Activated naive CD4-positive, alpha-beta T cell treated with anti-CD3 and anti-CD28 coated beads, Interleukin-2, amount 50 U/mL, for 16 hours (primary cell): ENCODE results near the gene STXBP5.

Experiments
- DNase-seq: peaks from one replicate; pipeline ENCODE4 v3.0.0-alpha.2; 2020

Gene STXBP5

DNA sequence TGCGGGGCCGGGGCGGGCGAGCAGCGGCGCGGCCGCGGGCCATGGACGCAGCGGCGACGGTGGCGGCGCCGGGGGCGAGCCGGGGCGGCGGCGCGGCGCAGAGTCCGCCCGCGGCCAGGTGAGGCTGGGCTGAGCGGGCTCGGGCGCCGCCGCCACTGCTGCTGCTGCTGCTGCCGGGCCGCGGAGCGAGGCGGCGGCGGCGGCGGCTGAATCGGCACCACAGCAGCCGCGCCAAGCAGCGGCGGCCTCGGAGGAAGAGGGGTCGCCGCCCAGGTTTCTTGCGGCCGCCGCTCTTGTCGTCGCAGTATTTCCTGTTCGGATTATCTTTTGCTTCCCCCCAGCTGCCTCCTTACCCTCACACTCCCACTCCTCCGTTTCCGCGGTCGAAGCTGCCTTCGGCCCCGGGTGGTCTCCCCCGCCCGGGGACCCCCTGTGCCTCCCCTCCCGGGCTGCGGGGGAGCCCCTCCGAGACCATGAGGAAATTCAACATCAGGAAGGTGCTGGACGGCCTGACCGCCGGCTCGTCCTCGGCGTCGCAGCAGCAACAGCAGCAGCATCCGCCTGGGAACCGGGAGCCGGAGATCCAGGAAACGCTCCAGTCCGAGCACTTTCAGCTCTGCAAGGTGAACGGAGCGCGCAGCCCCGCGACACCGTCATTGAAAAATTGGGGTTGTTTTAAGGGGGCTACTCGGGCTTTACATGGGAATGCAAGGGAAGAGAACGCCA lies at the start of gene STXBP5:
Gene STXBP5, plus strand, starts transcription at position 358 of the 726 bp plus-strand sequence. Its CDS starts 116 bp downstream, at position 474.
- peak; percentile 29 for DNase-seq

DNA sequence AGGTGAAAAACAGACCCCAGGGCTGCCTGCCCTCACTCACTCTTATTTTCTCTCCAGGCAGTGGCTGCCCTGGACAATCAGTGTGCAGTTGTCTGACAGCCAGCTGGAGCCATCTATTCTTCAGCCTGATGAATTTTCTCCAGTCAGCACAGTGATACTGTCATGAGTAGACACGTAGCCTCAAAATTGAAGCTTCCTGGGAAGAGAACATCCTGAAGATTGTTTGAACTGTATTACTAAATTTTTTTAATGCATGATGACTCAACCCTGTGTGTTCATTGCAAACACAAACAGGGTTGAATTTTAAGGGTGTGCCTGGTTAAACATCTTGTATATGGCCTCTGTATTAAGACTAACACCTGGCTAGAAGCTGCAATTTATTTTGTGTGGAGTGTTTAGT lies 49.8 kb upstream of the STXBP5 start:
- DNase-seq: no peak

DNA sequence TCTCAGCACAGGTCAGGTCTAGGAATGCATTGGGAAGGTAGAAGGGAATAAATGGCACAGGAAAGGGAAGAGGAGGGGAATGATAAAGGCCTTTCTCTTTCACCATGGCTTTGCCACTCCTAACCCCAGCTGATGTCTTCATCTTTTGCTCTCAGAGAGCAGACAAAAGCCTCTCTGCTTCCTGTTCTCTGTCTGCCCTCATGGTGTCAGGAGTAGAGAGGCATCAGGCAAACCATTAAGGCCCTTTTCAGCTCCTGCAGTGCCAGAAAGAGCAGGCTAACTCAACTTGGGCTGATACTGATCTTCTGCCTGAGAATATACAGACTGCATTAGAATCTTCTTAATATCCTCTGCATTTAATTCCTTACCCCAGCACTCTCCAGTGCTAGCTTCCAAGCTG lies 48.0 kb upstream of the STXBP5 start:
- DNase-seq: no peak

DNA sequence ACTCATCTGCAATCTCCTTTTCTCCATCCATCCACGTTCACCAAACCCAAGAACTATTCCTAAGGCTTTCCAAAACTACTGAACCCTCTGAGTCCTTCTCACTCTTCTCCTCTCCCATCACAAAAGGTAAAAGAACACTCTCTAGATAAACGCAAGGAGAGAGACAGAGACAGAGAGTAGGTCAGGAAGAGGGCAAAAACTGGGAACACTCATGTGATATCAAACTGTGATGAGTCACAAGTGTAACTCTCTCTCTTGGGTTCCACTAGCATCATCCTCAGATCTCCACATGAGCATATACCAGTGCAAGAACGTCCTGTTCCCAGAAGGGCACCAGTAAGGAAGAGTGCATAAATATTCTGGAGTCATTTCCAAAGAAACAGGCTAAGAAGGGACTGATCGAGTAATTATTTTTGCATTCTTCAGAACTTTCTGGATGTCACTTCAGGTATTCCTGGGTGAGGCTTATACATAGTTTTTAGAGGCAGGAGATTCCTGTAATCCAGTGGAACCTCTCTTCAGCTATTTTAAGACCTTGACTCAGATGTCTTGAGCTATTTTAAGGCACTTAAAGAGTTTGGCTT lies 47.3 kb upstream of the STXBP5 start:
- DNase-seq: no peak

DNA sequence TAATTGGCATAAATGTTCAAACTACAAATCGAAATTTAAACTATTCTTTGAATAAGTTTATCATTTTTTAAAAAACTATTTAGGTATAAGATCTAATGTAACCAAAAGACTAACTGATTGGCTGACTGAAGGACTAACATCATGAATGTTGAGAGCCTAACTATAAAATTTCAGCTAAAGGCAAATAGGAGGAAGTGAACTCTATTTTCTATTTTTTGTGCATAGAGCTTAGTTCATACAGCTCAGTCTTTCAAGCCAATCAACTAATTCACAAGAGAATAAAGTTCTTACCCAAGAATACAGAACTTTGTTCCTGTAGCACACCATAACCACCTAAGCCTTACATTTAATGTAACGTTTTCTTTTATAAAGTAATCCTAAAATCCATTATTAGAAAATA lies 46.3 kb upstream of the STXBP5 start:
- DNase-seq: no peak

DNA sequence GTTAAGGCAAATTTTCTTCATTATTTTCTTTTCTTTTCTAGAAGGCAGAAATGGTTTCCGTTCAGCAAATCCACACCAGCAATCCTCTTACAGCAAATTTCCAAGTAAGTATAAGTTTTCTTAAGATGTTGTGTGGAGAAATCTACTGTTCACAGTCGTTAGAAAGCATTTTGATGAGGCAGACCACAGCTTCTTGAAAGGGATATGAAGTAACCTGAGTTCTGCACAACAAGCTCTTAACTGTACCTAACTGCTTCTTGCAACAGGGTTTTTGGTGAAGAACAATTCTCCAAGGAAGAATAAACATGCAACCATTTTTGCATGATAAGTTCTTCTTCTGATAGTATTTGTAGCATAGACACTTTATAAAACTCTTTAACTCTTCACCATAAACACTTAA lies 45.3 kb upstream of the STXBP5 start:
- no peak for DNase-seq

DNA sequence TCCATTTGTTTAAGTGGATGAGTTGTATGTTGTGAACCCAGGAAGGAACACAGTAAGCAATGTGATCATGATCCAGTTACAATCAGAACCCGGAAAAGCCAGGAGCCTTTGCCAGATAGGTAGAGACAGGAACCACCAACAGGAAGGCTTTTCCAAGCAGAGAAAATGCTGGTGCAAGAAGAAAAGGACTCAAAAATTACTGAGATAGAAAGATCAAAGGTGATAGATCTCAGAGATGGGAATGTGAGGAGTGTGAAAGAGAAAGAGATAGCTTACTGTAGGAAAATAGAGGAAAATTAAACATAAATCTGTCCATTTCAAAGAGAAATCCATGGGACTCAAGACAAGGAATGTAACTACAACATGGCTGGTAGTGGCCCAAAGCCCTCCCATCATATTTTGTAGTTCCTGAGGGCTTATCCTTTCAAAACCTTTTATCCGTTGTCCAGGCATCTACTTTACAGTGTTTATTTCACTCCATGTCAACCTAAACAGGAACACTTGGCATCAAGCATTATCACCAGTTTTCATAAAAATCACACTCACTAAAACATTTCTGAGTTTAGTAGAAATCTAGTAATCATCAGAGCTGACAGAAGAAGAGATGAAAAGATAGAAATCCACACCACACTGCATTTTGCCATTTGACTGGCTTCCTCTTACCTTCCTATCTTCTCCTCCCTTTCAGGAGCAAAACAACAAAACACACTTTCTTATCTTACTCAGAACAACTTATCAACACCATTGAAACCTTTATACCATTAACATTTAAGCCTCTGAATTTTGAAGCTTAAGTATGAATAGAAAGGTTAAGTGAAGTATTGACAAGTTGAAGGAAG lies 44.5 kb upstream of the STXBP5 start:
- no peak for DNase-seq

DNA sequence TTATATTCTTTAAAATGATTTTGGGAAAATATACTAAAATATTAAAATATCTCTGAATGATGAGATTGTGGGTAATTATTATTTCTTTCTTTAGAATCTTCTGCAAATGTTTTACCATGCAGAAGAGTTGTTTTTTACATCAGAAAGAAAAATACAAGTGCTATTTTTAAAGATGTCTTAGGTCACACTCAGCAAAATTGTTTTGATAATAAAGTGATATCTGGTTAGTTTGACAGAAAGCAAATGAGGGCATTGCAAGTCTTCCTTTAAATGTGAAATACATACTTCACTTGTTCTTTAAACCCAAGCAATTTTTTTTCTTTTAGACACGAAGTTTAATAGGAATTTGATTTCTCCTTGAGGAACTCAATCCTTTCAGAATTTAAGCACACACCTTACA lies 43.6 kb upstream of the STXBP5 start:
- no peak for DNase-seq

DNA sequence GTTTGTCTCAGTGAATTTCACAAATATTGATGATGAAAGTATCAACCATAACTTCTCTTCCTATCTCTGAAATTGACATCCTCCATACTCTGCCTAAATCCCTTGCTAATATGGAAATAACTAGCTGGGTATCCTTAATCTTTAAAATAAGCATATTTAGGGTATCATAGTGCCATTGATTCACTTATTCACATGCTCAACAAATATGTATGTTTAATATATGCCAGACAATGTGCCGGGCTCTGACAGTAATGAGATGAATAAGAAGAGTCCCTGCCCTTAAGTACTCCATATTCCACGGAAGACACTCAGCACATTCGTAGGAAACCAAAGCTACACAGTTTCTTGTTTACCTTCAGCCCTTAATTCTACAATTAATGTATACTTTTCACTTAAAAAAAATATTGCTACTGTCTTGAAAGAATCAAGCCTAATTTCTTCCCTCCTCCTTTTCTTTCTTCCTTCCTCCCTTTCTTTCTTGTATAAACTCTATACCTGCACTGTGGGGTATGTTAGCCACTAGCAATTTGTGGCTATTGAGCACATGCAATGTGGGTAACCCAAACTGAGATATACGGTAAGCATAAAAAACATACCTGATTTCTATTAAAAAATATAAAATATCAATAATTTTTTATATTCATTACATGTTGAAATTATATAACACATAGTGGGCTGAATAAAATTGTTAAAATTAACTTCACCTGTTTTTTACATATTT lies 42.8 kb upstream of the STXBP5 start:
- no peak for DNase-seq

DNA sequence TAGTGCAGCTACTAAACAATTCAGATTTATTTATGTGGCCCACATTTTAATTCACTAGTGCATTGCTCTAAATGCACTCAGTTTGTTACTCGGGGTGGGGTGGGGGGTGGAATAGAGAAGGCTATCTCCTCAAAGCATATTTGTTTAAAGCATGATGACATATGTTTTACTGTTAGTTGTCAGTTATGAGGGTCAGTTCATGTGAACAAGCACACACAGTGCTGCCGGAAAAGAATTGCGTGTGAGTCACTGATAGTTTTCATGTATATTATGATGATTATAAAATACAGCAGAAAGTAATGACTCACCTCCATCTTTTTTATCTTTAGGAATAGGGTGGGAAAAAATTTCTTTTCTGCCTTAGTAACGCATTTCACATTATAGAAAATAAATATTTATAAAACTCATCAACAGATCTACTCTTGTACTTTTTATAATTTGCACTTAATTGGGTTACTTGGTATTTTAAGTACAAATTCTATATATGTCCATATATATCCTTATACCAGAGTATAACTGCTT lies 42.2 kb upstream of the STXBP5 start:
- DNase-seq: no peak

DNA sequence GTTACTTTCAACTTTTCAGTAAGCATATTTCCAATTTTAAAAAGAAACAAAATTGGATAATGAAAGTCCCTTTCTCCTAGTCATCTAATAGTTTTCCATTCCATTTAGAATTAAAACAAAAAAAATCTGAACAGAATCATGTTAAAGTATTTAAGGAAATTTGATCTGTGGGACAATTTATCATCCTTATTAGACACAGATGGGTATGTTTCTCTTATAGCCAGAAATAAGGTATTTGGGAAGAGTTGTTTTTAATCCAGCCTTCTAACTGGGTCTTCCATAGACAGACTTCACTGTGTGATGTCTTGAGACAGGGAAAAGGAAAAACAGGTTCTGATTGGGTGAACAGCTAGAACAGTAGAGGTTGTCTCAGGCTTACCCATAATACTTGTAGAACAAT lies 39.5 kb upstream of the STXBP5 start:
- DNase-seq: no peak

DNA sequence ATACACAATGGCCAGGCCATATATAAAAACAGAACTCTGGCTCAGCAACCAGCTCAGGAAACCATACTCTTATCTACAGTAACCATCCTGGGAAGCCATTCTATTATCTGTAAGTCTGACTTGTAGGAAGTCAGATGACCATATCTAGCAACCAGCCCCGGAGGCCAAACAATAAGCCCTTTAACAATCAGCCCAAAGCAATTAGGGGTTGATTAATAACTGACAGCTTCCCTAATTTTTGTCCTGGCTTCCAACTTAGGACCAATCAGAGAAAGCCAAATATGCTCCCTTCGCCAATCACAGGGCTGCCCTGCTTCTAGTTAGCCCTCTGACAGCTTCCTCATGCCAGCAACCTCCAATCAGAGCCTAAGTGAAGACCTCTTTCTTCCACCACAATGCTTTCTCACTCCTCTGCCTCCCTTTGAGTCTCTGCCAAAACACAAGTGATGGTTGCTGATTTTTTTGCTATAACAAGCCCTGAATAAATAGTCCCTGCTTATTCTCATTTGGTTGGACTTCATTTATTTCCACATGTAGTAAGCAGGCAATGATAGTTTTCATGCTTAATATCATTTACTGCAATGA lies 37.8 kb upstream of the STXBP5 start:
- DNase-seq: no peak

DNA sequence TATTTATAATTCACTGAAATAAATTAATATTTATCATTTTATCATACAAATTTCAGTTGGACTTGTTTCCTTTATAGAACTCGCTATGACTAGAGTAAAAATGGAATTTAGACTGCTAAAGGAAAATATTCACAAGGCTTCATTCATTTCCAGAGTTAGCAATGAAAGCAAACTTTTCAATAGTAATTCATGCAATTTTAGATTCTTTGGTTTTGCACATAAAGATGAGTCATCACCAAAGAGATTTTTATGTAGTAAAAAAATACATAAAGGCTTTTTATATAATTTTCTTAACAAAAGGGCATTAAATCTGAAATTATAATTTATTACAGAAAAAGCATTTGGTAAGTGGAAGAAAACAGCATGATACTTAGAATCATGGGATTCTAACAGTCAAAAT lies 37.2 kb upstream of the STXBP5 start:
- DNase-seq: no peak

DNA sequence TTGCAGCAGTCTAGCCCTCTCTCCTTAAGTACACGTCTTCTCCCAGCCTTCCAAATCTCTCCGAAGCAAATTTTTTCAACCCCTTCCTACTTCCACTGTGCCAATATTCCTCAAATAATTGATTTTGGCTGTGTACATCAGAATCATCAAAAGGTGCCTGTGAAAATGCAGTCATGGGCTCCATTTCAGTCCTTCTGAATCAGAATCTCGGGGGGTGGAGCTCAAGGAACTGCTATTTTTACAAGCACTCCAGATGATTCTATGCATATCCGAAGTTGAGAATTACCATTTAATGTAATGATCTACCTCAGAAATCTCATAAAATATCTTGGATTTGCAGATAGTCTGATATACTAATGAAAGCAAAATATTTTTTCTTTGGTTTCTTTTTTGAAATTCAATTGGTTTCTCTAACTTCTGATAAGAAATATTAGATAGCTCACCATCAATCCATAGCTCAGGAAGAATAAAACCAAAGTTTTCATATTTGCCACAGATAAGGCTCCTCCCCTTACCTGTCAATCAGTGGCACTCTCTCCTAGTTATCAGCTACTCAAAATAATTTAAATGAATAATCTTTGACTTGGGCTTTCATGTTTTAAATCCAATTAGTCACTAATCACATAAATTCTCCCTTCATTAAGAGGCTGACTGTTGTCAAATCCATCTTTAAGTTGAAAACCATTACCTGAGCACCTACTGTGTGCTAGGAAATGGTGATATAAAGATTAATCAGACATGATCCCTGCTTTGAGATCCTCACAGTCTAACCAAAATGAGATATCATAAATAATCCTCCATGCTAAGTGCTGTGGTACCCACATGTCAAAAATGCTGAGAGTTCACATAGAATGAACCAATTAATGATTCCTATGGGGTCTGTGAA lies 36.4 kb upstream of the STXBP5 start:
- DNase-seq: no peak

DNA sequence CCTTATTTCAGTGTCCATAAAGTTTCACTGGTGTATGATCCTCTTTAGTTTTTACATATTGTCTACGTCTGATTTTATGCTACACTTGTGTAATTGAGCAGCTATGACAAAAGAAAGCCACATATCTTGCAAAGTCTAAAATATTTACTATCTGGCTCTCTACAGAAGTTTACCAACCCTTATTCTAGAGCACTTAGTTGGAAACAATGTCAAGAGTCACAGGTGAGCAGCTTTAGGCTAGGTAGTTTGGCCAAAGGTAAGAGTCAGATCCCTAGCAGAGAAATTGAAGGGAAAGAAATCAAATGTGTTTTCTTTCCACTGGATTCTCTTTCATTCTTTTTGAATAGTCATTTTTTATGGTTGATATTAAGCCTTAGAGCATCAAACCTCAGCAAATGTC lies 34.7 kb upstream of the STXBP5 start:
- DNase-seq: no peak

DNA sequence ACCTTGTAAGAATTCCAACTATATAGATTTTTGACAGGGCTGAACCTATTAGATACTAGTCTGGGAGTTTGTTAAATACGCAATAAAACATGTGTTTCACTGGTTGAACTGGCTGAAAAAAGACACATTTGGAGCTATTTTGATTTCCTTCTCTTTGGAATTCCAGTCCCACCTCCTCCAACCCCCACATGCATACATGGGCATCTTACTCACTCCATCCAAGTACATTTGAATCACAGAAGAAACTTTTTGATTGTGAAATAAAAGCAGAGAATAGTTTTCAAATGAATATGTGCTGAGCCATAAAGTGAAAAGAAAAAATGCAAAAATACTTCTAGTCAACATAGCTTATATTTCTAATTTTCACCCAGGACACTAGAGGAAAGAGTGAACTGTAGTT lies 33.9 kb upstream of the STXBP5 start:
- DNase-seq: no peak

DNA sequence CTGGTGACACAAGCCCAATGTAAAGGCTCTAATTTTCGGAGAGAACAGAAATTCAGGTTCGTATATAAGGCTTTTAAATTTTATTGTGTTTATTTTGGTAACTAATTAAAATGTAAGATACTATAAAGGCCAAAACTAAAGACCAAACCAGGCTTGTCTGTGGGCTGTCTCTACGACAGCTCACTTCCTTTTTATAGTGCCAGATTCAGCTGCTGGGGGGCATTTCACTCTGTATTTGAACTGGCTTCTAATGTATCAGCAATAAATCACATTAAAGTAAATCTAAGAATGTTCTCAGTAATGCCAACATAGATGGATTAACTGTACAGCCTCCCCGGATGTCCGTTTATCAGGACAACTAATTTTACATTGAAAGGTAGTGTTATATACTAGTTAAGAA lies 31.1 kb upstream of the STXBP5 start:
- no peak for DNase-seq

DNA sequence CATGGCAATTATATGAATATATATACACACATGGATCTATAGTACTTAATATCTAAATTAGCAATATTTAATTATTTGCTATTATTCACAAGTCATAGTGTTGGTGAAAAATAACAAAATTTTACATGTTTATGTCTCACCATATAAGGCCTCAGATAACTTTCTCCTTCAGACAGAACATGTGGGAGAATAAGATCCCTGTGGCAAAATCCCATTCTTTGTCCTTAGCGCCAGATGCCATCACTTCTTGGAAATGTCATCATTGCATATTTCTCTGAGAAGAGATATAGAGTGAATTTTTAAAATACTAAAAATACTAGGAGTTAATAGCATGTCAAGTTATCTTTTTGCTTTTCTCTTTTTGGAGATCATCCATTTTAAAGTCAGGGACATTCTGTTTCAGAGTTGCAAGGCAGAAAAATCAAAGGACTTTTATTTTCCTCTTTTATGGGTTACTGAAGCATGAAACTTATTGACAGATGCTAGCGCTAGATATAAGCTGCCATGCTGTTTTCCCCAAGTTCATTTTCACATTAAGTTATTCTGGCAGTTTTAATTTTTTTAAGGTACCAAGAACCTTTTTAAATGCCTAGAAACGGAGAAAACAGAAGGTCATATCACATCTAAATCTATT lies 30.4 kb upstream of the STXBP5 start:
- DNase-seq: no peak

DNA sequence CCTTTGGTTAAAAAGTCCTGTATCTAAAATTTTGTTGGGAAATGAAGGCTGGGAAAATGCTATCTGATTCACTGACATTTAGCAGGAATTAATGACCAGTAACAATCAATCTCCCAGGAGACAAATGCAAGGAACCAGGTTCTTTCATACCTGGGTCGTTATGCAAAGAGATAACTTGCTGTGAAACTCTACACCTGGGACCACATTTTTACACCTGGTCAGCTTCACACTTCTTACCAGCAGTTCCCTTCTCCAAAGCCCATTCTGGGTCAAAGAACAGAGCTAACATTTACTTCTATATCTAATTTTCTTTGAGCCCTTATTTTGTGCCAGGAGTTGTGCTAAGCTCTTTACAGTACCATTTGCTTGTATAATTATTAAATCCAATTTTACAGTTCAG lies 27.4 kb upstream of the STXBP5 start:
- no peak for DNase-seq

DNA sequence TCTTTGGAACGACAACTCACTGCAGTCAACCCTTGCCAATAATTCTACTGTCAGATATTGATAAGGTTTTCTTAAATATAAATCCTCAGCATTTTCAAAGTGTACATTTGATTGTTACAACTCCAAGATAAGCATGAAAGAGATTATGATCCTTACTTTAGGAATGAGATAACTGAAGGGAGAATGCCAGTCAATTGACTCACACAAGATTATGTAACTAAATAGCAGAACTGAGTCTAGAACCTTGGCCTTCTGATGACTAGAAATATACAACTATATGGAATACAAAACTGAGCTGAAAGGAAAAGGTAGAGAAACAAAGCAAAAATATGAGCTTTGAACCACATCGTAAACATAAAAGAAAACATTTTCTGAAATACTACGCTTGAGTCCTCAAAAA lies 26.9 kb upstream of the STXBP5 start:
- DNase-seq: no peak

DNA sequence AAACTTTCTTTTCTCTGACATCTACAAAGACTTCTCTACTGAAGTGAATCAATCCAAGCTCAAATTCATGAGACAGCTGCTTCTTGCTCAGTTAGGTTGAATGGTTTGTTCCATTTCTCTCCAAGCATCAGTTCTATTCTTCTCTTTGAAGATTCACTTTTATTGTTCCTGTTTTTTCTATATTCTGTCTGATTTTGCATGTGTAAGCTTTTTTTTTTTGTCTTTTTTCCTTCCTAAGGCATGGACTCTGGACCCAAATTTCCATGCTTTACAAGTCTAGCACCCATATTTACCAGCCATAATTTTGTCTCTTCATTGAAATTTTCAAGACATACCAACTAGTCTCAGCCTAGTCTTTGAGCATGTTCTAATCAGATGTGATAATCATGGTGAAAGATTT lies 25.9 kb upstream of the STXBP5 start:
- DNase-seq: no peak
